NCI-H2081 (cell line): ENCODE data around the gene UTP20.
"Not testable (repeated sequence)": the region's sequence is repeated elsewhere in the genome, so short reads cannot be mapped to it uniquely, and the experiment has no call there.

ENCODE experiments used
- DNase-seq, 2 experiments: peaks; one replicate each; lab custom pipeline; 2025; lab: John Stamatoyannopoulos, UW

Gene UTP20

DNA sequence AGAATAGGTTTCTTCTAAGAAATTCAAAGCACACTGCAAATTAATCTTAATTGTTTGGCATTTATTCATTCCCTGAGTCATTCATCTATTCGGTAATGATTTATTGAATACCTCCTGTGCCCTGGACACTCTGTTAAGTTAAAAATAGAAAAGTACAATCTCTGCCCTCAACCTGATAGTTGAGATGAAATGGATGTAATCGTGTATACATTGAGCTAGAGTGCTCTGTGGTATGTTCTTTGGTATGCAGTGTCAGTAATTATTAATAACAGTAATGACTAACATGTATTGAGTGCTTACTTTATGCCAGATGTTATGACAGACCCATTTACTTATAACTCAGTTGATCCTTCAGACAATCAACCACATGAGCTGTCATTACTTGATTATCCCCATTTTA, 47.6 kb downstream of the UTP20 start:
- DNase-seq = no peak

GRCh38 chr12:101328917-101329316, 49.0 kb downstream of the UTP20 start:
- DNase-seq = no peak

GRCh38 chr12:101330631-101331030, 50.7 kb downstream of the UTP20 start:
- no peak for DNase-seq

DNA sequence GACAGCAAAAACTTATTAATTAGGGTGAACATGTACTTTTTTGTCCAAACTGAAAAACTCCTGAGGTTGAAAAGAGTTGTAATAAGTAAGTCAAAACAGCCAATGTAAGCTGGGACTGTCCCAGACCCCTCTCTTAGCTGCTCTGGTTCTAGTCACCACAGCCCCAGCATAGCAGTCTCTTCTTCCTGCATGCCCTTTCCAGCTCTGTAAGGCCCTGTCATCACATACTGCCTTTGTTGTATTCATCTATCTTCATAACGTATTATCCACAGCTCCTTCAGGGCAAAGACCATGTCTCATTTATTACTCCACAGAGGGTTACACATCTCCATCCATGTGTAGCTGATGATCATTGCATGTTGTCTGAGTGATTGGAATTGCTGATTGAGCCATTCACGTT, 56.5 kb downstream of the UTP20 start:
- no peak for DNase-seq

DNA sequence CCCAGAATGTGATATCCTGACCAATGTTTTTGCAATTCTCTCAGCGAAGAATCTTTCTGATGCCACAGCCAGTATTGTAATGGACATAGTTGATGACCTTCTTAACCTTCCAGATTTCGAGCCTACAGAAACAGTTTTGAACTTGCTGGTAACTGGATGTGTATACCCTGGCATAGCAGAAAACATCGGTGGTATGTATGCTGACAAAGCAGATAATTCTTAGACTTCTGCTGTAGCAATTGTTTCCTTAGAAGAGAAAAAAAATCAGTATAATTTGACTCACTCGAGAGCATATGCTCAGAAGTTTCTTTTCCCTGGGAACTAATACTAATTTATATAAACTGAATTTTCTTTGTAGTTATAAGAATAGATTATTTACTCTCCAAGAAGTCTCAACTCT, 58.2 kb downstream of the UTP20 start:
- DNase-seq = no peak

DNA sequence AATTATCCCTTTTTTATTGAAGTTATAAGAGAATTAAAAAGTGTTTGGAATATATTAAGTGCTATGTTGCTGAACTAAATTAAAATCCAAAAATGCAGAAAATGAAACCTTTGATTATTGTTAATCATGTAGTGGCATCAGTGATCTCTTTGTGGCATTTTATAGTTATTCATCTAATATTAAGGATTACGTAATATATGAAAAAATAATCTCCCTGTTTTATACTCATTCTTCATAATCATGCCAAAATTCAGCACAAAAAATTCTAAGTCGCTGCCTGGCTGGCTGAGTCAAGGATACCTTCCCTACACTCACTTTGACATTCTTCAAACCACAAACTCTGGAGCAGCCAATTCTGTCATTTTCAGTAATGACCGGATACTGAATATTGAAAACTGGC, 64.0 kb downstream of the UTP20 start:
- no peak for DNase-seq

DNA sequence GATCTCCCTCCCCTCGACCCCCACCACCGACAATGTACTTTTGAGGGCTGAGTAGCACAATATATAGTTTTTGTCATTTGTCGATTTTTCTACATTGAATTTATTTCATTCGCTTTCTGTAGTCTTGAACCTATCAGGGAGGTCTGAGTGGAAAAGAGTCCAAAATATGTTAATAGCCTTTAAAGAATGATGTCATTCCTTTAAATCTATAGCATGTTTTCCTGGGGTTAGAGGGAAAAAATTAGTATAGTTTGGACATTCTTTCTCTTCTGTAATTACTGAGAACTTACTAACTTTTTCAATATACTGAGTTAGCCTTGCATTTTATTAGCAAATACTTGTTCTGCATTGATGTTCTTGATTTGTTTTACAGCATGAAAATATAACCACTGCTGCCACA, 71.8 kb downstream of the UTP20 start:
- DNase-seq = no peak

DNA sequence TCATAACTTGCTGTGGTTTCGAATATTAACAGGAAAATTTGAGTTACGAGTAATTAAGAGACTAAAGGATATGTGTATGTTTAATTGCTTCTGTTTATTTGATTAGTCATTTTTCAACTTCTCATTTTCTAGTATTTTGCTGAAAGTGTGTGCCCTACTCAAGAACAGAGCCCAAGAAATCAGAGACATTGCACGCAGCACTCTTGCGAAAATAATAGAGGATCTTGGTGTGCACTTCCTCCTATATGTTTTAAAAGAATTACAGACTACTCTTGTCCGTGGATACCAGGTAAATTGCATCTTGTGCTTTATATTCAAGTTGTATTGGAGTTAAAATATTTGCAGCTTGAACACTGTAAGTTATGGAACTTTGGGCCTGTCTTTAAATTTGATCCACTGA, 76.9 kb downstream of the UTP20 start:
- DNase-seq = no peak

GRCh38 chr12:101361455-101361854, 81.5 kb downstream of the UTP20 start:
- no peak for DNase-seq

DNA sequence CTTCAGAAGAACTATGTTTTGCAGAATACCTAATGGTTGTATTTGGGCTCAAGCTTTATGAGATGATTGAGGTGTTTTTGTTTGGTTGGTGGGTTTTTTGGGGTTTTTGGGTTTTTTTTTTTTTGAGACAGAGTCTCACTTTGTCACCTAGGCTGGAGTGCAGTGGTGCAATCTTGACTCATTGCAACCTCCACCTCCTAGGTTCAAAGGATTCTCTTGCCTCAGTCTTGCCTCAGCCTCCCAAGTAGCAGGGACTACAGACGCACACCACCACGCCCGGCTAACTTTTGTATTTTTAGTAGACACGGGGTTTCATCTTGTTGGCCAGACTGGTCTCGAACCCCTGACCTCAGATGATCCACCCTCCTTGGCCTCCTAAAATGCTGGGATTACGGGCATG, 88.1 kb downstream of the UTP20 start:
- no peak for DNase-seq

GRCh38 chr12:101372431-101372830, 92.5 kb downstream of the UTP20 start:
- no peak for DNase-seq

DNA sequence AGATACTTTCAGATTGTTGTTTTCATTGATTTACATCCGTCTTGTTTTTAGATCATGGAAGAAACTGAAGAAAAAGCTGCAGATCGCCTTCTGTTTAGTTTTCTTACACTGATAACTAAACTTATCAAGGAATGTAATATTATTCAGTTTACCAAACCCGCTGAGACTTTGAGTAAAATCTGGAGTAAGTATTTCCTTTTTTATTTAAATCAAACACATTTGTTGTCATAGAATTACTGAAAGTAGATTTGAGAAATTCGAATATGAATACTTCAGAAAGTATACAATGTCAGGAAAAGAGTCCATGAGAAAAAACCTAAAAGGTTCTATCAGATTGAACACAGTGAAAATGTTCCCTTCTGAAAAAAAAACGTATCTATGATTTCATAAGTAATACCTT, 95.7 kb downstream of the UTP20 start:
- DNase-seq = no peak

- no peak for DNase-seq
Observed at GRCh38 chr12:101379149-101379548, 99.2 kb downstream of the UTP20 start.

DNA sequence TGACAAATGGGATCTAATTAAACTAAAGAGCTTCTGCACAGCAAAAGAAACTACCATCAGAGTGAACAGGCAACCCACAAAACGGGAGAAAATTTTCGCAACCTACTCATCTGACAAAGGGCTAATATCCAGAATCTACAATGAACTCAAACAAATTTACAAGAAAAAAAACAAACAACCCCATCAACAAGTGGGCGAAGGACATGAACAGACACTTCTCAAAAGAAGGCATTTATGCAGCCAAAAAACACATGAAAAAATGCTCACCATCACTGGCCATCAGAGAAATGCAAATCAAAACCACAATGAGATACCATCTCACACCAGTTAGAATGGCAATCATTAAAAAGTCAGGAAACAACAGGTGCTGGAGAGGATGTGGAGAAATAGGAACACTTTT, 111.3 kb downstream of the UTP20 start:
- not testable (repeated sequence) for DNase-seq

- DNase-seq = peak in 1 of 2 experiments; percentile 40
Observed at GRCh38 chr12:101407049-101407435, 127.1 kb downstream of the UTP20 start.

DNA sequence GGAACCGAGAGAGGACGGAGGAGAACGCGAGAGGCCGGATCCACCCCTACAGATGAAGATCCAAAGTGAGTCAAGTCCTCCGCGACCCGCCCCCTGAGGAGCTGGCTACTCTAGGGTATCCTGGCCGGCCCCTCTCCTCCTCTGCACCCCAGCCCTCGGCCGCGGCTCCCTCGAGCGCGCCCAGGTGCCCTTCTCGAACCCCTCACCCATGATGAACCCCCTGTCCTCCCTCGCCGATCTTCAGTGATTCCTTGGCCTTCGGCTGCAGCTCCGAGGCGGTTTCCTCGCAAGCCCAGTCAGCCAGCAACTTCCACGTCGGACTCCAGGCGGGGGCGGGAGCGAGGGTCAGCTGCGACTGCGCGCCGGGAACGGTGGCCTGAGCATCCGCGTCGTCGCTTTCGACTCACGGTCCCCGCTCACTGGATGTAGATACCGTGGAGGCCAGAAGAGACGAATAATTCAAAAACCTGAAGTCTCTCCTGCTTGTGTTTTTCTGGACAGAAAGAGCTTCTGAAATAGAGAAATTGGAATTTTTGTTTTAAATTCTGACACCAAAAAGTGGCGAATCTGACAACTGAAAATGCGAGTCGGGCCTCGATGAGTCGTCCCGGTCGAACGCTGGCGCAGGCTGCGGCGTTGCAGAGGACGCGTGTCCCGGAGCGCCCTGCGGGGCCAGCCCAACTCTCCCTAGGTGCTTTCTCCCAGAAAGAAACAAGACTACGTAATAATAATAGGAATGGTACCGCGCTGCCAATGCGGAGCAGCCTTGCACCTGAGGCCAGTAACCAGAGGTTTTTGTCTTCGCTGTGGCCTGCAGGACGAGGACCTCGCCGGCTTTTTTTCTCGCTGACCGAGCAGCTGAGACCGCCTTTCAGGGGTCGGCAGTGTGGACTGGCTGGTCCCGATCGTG, 127.8 kb downstream of the UTP20 start, which contains the start of gene ARL1:
Gene ARL1, minus strand, starts transcription at position 337 of the 910 bp plus-strand sequence. Its CDS starts 127 bp downstream, at position 210.
- DNase-seq = peak; percentile 87 to 90

GRCh38 chr12:101410169-101410568, 130.3 kb downstream of the UTP20 start:
- not testable (repeated sequence) for DNase-seq

DNA sequence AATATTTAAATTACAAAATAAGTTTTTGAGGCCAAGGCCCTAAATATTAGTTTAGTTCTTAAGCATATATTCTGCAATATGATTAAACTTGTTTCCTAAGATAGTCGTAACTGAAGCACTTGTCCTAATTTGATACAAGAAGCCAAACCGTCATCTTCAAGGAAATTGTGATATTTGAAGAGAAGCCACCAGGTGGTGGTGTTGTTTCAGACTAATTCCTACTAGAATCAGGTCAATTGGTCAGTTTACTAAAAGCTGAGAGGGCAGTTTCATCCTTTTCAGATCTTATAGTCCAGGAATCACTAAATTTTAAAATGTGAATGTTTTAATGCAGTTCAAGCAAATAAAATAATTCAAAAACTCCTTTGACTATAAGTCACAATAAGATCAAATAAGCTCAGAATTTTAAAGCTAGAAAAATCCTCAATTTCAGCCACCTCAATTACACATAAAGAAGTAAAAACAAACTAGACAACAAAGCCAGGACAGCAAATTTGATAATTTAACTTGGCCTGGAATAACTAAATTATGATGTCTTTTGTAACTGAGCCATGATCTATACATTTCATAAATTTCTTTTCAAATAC, 134.7 kb downstream of the UTP20 start:
- peak; percentile 35 to 68 for DNase-seq

GRCh38 chr12:101415228-101415627, 135.3 kb downstream of the UTP20 start:
- DNase-seq = no peak

DNA sequence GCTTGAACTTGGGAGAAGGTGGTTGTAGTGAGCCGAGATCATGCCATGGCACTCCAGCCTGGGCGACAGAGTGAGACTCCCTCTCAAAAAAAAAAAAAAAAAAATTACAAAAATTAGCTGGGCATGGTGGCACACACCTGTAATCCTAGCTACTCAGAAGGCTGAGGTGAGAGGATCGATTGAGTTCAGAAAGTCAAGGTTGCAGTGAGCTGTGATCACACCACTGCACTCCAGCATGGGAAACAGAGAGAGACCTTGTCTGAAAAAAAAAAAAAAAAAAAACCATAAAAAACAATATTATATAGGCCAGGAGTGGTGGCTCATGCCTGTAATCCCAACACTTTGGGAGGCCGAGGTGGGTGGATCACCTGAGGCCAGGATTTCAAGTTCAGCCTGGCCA, 142.2 kb downstream of the UTP20 start:
- DNase-seq = not testable (repeated sequence)

- DNase-seq = no peak
Observed at GRCh38 chr12:101424620-101425019, 144.7 kb downstream of the UTP20 start.

DNA sequence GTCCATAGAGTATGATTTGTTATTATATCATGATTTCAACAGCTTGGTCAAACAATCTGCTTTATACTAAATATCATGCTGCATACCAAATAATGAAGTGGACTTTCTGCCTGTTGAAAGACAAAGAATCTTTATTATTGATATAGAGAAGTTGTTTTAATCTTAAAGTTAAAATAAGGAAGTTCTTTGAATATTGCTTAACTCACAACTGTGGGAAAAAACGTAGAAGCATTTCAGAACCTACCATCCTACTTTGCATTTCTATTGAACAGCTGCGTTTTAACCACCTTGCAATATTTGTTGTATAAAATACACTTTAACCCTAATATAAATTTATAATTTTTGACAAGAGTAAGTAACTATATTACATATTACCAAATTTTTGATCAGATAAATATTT, 150.6 kb downstream of the UTP20 start:
- DNase-seq = no peak

DNA sequence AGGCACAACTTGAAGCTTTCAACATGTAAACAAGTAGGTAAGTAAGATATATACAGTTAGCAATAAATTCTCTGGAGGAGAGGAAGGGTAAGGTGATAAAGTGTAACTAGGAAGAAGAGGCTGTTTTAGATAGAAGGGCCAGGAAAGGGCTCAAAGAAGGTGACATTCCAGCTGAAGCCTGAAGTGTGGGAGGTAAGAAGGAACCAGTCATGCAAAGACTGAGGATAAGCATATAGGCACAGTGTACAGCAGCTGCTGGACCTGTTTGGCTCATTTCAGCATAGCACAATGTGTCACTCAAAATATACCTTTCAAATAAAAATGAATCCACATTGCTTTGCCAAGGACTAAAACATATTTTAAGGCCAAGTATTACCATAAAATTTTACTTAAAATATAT, 156.2 kb downstream of the UTP20 start:
- no peak for DNase-seq
